Progenitor cell of endocrine pancreas (in vitro differentiated cells): ENCODE data around the gene PRKCE. TPM values are rescaled to one million over a fixed set of nuclear protein-coding genes. Genes with fewer than 3 reads are reported as not detected.

ENCODE experiments used
- DNase-seq: peaks from one replicate; pipeline ENCODE4 v3.0.0; 2021; ENCODE audit warnings: low spot score; ENCODE audit not compliant: unreplicated experiment
- H3K27ac Mint-ChIP-seq: 2 replicates; pipeline ENCODE4 v1.8.0; 2021; ENCODE audit warnings: mild to moderate bottlenecking, moderate library complexity, mixed read lengths
- H3K27me3 Mint-ChIP-seq: 2 replicates; pipeline ENCODE4 v1.8.0; 2021; ENCODE audit warnings: mixed read lengths
- H3K36me3 Mint-ChIP-seq: 2 replicates; pipeline ENCODE4 v1.8.0; 2022; ENCODE audit warnings: mixed read lengths; ENCODE audit not compliant: insufficient read depth
- H3K4me1 Mint-ChIP-seq: 2 replicates; pipeline ENCODE4 v1.8.0; 2021; ENCODE audit warnings: low read depth, mixed read lengths
- H3K4me3 Mint-ChIP-seq: 2 replicates; pipeline ENCODE4 v1.8.0; 2021; ENCODE audit warnings: low read depth, mild to moderate bottlenecking, moderate library complexity, mixed read lengths
- H3K9me3 Mint-ChIP-seq: 2 replicates; pipeline ENCODE4 v1.8.0; 2021; ENCODE audit warnings: low read depth, mixed read lengths
- total RNA-seq: library from RNA; stranded (reverse); gene quantifications from 2 replicates; pipeline ENCODE4 v1.2.1, GENCODE V29; 2021
- TF ChIP-seq, protein P1 (sequence below): fragments of 200-600 bp; sonication (generic); IDR thresholded peaks from one replicate; pipeline ENCODE4 v1.5.0; 2021; ENCODE audit warnings: antibody characterized with exemption, mild to moderate bottlenecking; ENCODE audit not compliant: unreplicated experiment

Gene PRKCE
- total RNA-seq, 1 donor from 2014 or later, result 4.2 TPM

DNA sequence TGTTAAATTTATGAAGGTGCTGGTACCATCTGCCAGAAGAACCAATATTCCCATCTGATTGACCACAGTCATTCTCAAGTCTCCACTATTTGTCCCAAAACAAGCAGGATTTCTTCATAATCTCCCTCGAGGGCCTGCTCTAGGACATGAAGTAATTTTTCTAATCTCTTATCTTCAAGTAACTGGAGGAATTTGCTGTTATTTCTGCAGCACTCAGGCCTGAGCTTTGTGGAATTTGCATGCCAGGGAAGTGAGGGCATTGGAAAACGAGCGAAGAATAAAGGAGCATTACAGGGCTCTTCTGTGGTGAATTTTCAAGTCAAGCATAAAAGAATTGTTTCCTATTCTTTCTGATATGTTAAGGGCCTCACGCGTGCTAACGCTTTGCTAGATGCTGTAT, 484.5 kb downstream of the PRKCE start:
- Mint-ChIP-seq H3K27ac (no peak overlapping the region), H3K27me3 (peaks cover 3% of the 10 kb centered on the region), H3K4me1 (no peaks in the 10 kb centered on the region), H3K9me3 (no peaks in the 10 kb centered on the region), H3K36me3 (no peaks in the 10 kb centered on the region), H3K4me3 (no peak overlapping the region)
- TF ChIP-seq, protein P1, sequence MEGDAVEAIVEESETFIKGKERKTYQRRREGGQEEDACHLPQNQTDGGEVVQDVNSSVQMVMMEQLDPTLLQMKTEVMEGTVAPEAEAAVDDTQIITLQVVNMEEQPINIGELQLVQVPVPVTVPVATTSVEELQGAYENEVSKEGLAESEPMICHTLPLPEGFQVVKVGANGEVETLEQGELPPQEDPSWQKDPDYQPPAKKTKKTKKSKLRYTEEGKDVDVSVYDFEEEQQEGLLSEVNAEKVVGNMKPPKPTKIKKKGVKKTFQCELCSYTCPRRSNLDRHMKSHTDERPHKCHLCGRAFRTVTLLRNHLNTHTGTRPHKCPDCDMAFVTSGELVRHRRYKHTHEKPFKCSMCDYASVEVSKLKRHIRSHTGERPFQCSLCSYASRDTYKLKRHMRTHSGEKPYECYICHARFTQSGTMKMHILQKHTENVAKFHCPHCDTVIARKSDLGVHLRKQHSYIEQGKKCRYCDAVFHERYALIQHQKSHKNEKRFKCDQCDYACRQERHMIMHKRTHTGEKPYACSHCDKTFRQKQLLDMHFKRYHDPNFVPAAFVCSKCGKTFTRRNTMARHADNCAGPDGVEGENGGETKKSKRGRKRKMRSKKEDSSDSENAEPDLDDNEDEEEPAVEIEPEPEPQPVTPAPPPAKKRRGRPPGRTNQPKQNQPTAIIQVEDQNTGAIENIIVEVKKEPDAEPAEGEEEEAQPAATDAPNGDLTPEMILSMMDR, result no peak
- DNase-seq, result no peak

DNA sequence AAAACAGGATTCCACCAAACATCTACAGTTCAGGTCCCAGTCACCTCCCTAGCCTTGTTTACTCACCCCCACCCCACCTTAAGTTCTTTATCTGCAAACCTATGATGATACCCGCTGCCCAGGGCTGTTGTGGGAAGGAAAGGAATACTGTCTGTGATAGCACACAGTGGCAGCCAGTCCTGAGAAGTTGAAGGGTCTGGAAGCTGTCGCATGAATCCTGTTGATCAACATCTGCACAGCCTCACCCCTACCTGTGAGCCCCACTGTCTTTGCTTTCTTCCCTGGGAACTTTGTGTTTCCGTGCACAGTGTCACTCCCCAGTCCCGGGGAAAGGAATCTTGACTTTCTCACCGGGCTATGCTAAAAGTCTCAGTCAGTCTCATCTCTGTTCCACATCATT, 485.0 kb downstream of the PRKCE start:
- Mint-ChIP-seq H3K9me3 (no peaks in the 10 kb centered on the region), H3K4me1 (no peaks in the 10 kb centered on the region), H3K36me3 (no peaks in the 10 kb centered on the region), H3K27ac (no peak overlapping the region), H3K27me3 (peaks cover 3% of the 10 kb centered on the region), H3K4me3 (no peak overlapping the region)
- DNase-seq, result no peak
- TF ChIP-seq, protein P1, result no peak

- no peaks in the 10 kb centered on the region for H3K9me3 Mint-ChIP-seq
- no peaks in the 10 kb centered on the region for H3K36me3 Mint-ChIP-seq
- no peaks in the 10 kb centered on the region for H3K4me1 Mint-ChIP-seq
- DNase-seq, result no peak
- TF ChIP-seq, protein P1, result no peak
- peaks cover 3% of the 10 kb centered on the region for H3K27me3 Mint-ChIP-seq
- no peak overlapping the region for H3K4me3 Mint-ChIP-seq
- no peak overlapping the region for H3K27ac Mint-ChIP-seq
Observed at GRCh38 chr2:46136953-46137352, 485.5 kb downstream of the PRKCE start.

DNA sequence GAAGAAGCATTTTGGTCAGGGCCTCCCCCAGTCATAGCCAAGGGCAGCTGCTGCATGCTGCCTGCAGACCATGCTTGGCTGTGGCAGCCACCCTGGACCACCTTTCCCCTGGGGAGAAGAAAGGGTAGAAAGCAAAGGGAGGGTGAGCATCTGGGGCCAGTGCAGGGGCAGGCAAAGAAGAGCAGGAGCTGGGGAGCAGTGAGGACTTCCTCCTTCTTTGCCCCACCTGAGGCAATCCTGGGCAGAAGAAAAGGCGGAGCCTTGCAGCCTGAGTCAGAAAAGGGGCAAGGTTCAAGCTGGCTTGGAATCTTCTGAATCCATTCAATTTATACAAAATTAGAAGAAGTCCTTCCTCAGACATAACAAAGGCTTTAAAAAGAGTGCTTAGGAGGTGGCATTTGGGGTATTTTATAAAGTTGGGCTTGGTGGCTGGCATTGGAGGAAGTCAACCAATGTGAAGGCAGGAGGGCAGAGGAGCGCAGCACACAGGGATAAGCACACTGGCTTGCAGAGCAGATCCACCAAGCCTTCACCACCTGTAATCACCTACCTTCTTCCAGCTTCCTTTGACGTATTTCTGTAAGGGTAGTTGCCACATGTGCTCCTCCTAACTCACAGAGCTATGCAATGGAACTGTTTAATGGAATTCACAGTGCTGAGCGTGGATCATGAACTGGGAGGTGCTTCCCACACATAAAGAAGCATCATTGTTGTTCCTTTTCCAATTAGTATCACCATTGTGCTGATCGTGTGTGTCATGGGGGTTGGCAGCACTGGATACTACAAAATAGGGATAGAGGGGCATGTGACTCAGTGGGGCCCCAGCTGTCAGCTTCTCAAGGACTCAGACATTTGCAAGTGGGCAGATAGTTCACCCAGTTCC, 491.3 kb downstream of the PRKCE start:
- no peaks in the 10 kb centered on the region for H3K4me1 Mint-ChIP-seq
- no peak for DNase-seq
- H3K36me3 Mint-ChIP-seq, result no peaks in the 10 kb centered on the region
- H3K9me3 Mint-ChIP-seq, result no peaks in the 10 kb centered on the region
- TF ChIP-seq, protein P1, result no peak
- H3K4me3 Mint-ChIP-seq, result no peak overlapping the region
- no peak overlapping the region for H3K27ac Mint-ChIP-seq
- peaks cover 13% of the 10 kb centered on the region for H3K27me3 Mint-ChIP-seq

DNA sequence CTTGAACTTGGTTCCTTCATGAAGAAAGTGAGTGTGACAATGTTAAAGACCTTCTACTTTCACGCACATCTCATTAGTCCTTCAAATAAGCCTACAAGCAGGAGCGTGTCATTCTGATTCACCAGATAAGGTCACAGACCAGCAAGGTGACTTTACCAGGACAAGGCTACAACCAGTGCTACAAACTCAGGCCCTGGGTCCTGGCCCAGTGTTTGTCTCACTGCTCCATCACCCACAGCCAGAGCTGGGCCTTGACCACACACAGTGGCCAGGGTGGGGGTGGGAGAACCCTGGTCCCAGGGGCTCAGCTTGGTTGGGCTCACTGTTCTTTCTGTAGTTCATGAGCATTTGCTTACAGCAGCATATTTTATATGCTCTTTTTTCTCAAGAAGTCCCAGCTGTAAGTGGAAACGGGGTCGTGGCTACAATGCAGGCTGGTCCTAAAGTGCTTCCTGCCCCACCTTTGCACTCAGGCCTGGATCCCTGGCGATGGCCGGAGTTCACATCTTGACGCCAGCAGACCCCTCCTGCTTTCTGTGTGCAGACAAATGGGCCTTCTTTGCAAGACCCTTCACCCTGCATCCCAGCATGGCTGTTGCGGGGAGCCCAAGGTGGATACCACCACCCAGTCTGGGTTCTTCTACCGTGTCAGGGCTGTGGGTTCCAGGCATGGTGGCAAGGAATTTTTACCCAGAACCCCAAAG, 492.1 kb downstream of the PRKCE start:
- Mint-ChIP-seq H3K9me3 (no peaks in the 10 kb centered on the region), H3K27me3 (peaks cover 13% of the 10 kb centered on the region), H3K36me3 (no peaks in the 10 kb centered on the region), H3K4me1 (no peaks in the 10 kb centered on the region), H3K4me3 (no peak overlapping the region), H3K27ac (no peak overlapping the region)
- TF ChIP-seq, protein P1, result no peak
- DNase-seq, result no peak
